ENCODE results near the gene RAD21L1.

DNA sequence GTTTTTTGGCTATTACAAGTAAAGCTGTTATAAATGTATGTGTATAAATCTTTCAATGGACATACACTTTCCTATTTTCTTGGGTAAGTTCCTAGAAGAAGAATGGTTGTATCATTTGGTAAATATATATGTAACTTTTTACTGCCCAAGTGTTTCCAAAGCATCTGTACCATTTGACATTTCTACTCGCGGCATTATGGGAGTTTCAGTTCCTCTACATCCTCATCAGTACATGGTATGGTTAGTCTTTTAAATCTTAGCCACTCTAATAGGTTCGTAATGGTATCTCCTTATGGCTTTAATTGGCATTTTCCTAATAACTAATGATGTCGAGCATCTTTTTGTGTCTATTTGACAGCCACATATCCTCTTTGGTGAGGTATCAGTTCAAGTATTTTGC lies 53.1 kb downstream of the RAD21L1 start:
- TF ChIP-seq MYC (IDR thresholded peaks at IDR 0.05; ENCODE audit: low read depth, low read length) (no peak), CTCF (IDR thresholded peaks at IDR 0.05; ENCODE audit: low read depth, low read length) (no peak), POLR2A (IDR thresholded peaks at IDR 0.05; ENCODE audit: extremely low read depth, insufficient read length) (no peak)
